Activated CD4-positive, alpha-beta T cell treated with anti-CD3 and anti-CD28 coated beads for 24 hours (primary cell): ENCODE data around the gene SH2B3.

Experiments used
- DNase-seq, 2 donors: peaks; one replicate each; pipeline ENCODE4 v3.0.0-alpha.2; 2020; ENCODE audit warnings: low read depth in 2 of 2

SH2B3 gene

DNA sequence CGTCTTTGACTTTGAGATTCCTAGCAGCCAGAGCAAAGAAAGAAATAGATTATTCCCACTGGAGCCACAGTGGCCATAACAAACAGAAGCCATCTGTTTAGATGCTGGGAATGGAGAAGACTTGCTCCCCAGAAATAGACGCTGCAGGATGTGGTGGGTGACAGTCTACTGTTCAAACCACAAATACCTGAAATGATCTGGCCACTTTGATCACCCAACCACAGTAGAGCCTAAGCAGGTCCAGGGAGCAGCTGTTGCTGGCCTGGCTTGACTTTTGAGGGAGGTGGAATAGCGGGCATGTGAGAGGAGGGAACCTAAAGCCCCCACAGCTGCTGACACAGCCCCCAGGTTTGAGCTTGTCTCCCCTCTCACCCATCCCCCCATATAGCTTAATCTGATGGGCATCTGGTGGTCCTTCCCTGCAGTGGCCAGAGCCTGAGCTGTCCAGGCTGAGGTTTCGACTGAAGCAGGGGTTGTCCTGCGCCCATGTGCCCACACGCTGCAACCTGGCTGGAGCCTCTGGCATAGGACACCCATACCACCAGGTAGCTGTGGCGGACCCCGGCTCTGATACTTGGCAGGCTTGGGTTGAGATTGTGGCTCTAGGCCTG, 38.7 kb downstream of the SH2B3 start:
- DNase-seq = no peak

DNA sequence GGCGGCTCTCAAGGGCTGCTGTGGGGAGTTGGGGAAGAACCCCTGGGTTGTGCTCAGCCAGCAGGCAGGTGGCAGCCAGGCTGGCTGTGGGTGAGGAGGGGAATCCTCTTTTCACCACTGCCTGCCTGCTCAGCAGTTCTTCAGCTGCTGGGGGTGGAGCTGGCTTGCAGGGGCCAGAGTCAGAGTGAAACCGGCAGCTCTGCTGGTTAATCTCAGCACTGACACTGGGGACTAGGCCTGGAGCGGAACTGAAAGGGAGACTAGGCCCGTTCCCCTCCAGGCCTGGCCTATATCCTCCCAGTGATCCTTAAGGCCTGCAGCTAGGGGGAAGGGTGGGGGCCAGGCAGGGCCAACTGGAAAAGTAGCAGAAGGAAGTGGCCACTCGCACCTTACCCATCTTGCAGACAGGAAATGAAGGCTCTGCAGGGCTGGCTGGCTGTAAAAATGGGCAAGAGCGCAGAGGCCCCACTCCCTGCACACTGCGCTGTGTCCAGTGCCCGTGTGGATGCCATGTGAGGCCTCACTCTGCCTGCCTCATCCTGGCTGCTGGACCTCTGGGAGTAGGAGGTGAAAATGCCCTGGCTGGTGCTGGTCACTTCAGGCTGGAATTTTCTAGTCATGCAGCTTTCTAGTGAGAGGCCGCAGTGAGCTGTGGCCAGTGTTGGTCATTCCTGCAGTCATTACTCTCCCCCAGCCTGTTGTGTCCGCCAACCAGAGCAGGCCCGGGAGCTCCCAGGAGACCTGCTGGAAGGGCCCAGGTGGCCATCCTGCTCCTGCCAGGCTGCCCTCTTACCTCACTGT, 39.4 kb downstream of the SH2B3 start:
- peak; percentile 75 to 79 for DNase-seq

DNA sequence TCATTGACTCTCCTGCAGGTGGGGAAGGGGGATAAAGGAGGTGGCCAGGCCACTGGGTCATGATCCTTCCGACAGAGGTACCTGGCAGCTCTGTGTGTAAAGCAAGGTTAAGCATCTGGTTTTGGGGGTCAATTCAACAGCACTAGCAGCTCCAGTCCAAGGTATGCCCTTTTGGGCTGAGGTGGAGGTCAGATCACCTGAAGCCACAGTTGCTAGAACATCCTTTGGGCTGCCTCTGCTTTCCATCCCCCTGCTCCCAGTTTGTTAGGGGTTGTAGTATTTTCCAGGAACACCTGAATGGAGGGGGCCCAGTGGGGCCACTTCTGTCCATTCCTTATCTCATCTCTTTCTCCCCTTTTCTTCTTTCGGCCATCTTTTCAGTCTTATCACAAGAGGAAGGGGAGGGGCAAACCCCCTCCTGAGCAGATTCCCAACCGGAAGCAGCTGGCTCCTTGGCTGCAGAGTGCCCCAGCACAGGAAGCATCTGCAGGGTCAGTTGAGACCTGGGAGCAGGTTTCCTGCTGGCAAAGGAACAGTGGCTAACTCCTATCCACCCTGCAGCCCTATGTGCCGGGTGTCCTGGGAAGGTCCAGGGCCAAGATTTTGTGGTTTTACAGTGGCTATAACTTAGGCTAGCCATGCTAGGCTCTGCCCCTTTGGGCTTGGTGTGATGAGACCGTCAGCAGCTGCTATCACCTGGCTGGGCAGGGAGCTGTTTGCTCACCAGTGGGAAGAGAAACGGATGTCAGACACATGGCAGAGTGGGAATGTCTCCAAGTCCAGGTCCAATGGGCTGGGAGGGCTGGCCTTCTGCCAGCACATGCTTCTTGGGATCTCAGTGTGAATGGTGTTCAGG, 40.2 kb downstream of the SH2B3 start:
- no peak for DNase-seq

DNA sequence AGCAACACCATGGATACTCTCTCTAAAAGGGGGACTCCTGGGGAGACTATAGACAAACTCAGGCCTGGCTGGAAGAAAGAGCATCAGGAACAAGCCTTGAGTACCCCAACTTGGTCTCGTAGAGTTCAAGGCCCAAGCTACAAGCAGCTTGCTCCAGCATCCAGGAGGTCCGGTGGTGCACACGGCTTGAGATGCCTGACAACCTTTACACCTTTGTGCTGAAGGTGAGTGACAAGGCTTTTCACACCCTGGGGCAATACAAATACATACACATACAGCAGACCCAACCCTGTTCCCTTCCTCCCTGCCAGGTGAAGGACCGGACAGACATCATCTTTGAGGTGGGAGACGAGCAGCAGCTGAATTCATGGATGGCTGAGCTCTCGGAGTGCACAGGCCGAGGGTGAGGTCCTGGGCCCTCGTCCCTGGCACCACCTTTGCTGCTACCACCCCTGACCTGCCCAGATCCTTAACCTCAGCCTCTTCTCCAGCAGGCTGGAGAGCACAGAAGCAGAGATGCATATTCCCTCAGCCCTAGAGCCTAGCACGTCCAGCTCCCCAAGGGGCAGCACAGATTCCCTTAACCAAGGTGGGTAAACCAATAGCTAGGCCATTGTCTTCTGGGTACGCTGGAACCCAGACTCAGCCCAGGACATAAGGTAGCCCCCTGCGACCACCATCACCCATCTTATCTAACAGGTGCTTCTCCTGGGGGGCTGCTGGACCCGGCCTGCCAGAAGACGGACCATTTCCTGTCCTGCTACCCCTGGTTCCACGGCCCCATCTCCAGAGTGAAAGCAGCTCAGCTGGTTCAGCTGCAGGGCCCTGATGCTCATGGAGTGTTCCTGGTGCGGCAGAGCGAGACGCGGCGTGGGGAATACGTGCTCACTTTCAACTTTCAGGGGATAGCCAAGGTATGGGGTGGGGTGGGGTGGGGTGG, 41.2 kb downstream of the SH2B3 start:
- DNase-seq = no peak

DNA sequence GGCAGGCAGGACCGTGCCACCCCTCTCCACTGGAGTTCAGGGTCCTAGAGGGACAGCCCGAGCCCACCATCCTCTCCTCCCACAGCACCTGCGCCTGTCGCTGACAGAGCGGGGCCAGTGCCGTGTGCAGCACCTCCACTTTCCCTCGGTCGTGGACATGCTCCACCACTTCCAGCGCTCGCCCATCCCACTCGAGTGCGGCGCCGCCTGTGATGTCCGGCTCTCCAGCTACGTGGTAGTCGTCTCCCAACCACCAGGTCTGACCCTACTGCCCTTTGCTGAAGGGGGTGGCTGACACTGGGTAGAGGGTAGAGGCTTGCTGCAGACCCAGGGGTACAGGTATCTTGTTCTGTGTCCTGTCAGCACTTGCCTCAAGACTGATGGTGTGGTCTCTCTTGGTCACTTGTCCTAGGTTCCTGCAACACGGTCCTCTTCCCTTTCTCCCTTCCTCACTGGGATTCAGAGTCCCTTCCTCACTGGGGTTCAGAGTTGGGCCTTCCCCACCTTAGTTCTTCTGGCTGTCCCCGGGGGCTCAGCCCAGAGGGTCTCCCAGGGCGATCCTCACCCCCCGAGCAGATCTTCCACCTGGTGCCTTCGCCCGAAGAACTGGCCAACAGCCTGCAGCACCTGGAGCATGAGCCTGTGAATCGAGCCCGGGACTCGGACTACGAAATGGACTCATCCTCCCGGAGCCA, 42.0 kb downstream of the SH2B3 start:
- DNase-seq = no peak

DNA sequence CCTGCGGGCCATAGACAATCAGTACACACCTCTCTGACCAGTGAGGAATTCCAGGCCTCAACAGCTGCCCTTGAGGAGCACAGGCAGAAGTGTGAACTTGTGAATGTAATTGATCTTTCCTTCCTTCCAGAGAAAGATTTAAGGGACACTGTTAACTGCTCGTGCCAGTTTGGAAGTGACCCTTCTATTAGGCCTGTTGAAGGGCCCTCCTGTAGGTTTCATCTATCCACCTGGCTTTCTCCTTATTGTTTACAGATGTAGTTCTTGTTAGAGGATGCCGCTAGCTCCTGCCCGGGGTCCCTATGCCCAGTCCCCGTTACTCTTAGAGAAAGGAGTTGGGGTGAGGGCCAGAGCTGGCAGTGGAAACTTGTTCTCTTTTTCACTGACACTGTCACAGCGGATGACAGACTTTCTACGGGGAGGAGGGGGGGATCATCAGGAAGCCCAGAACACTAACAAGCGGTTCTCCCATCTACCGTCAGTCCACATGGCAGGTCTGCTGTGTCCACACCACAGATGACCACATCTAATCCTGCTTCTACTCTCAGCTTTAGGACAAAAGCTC, 42.6 kb downstream of the SH2B3 start:
- DNase-seq = no peak

DNA sequence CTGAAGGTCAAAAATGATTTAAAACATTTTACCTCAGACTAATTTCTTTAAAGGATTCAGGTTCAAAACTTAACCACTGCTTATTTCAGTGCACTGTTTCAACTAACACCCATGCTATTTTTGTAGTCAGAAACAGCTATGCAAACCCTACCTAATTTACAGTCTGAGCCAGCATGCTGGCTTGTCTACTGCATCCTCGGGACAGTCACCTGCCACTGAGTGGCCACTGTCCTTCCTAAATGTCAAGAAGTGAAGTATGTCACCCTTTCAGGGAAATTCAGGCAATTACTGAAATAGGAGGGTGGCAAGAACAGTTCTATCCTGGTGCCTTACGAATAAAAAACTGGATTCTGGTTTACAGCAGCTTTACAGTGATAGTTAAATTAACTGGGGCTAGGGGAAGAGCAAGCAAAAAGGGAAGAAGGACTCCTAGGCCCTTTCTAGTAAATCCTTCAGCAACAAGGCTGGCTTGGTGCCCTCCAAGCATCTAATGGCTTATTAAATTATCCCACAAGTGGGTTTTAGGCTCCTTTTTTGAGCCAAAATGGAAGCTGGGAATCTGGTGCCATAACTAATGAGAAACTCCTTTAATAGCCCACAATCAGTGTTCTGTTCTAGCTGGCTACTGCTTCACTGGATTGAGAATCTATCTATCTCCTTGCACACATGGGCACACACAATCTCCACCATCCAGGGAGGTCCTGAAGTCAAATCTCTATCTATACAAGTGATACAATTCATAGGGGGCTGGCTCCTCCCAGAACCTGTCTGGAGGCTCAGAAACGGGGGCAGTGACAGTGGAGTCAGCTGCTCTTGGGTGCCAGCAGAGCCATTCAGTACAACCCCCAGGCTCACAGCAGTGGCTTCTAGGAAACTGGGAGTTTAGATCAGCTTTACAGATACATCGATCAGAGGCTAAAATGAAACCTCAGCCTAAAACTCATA, 43.4 kb downstream of the SH2B3 start:
- no peak for DNase-seq

DNA sequence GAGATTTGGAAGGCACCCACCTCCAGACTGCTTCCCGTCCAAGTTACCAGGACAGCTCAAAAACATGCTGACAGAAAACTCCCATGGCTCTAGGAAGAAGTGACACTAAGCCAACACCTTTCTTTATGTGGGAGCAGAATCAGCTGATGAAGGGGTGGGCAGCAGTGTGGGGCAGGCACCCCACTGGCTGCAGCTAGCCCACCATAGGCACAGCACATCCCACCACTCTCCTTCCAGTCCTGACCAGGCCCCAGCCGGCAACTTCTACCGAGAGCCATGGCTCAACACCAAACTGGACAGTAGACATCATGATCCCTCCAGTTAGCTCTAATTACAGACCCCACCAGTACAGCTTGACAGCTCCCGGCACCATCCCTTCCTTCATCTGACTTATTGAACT, 45.0 kb downstream of the SH2B3 start:
- no peak for DNase-seq

DNA sequence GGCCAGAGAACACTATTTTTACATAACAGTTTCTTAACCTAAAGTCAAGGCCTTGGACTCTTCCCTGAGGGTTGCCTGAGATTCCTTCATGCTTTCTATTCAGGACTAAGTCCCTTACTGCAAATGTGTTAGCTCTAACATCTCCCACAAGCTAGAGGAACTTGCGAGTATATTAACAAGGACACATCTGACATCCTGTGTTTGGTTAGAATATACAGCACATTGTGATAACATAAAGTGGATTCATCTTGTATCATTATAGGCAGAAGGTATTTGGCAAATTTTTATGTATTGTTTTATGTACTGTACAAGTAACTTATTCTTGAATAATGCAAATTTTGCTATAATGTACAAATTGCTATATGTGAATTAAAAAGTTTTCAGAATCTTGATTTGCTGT, 45.5 kb downstream of the SH2B3 start:
- no peak for DNase-seq

DNA sequence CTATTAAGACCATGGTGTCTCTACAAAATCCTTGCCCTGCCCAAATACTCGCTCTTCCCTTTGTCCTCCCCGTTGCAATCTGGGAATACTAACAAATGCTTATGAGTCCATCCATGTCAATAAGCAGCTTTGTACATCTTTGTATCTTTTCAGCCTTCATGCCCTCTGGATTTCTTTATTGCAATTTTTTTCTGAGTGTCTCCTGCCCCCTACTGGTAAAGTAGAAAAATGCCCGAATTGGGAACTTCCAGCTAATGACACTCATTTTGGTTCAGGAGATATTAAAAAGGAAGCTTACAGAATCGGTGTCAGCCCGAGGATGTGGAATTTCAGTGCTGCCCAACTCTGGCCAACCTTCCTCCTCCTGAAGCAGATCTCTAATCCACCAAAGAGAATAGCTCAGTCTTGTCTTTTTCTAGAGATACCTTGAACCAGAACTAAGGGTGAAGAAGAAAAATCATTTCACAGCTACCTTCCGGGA, 46.0 kb downstream of the SH2B3 start:
- DNase-seq = no peak

DNA sequence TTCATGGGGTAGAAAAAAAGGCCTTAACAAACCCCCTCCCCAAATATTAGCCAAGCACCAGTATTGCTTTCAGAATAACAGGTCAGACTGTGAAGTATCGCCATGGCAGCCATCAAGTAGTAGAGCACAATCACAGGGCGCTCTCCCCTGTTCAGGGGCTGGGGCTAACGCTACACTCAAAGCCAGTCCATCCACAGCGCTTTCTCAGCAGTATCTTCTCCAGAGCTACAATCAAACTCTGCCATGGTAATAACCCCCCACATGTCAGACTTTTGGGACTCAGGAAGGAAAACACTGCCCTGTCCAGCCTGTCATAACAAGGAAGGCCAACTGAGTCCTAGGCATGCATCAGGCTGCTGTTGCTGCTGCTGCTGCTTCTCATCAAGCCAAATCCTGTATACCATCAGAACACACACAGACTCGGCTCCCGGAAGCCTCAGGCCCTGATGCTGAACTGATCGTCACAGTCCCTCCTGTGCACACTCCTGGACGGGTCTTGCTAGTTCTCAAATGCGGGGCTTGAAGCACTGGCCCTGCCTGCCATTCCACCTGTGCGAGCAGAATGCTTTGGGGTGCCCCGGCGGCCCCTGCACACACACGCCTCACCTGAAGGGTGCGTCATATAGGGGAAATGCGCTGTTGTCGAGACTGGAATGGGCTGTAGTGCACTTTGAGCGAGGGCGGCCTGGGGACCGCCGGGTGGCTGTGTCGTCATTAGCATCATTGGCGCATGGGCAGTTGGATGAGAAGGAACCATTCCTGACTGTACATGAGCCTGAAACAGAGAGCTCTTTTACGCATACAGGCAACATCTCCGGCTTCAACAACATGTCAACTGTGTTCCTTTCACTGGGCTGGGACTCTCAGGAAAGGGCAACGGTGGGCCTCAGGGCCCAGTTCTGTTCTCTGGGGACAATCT, 47.6 kb downstream of the SH2B3 start:
- no peak for DNase-seq

DNA sequence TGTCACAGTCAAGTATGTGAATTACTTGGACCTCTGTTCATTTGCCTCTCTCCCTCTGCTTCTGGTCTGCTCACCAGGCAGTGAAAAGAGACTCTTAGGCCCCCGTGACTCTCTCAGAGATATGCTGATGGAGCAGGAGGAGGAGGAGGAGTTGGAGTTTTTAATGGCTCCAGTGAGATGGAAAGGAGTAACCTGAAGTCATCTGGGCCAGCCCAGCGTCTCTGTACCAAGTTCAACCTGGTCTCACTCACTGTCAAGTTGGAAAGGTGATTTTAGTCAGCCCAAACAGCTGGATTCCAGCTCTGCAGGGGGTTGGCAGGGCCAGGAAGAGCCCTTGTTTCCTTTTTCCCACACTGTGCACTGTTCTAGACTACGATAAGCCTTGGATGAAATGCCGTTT, 48.6 kb downstream of the SH2B3 start:
- DNase-seq = no peak

DNA sequence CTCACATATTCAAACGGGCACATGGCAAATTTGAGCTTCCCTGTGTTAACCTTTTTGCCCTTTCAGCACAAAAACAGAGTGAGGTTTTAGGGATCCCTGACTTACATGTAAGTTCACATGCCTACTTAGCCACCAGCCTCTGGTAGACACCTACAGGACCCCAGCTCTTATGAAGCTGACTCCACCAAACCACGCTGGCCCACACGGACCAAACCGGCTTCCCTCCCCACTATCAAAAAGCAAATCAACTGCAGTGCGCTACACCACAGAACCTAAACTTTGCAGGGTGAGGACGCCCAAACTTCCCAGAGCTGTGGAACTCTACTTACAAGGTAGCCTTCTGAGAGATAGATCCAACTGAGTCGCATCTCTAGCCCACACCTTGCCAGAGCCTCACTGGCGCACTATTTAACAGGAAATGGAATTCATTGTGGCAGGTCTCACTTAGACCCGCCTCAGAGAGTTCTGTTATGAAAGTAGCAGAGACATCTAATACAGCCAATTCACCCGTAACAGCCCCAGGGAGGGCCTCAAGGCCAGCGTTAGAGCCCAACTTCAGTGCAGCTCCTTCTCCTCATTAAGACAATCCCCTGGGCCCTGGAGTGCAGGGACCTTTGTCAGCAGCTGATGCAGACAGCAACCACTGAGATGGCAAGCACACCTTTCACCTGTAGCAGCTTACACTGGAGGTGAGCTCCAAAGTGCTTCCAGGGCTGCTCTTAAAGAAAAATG, 49.2 kb downstream of the SH2B3 start:
- DNase-seq = no peak

DNA sequence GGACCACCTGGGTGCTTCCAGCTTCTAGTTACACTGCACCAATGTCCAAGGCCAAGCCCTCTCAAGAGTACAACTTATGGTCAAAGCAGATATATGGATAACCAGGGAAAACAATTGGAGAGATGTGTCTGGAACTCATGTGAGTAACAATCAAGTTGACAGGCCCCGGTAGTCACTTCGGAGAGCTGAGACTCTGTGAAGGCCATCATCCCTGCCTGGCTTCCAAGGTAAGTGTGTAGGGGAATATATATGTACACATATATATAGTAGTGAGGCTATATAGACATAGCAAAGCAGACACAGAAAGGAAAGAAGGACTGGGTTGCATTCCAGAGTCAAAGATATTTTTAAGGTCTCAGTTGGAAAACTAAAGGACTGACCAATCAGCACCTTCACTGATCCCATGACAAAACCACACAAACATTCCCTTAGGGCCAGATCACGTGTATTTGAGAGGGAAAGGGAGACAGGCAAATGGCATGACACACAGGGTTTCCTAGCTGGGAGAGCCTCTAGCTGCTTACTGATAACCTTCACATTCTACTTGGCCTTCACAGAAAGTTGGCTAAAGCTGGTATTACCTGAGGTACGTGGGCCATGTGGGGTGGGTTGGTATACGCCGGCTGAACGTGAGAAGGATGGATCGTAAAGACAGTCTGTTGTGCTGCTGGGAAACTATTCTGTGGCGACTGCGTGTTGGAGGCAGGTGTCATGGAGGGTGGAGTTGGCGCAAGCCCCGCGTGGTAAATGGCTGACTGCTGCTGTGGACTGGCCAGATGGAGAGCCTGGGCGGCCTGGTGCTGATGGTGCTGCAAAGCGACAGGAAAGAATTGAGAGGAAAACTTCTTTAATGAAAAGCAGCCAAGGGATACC, 50.0 kb downstream of the SH2B3 start:
- no peak for DNase-seq

DNA sequence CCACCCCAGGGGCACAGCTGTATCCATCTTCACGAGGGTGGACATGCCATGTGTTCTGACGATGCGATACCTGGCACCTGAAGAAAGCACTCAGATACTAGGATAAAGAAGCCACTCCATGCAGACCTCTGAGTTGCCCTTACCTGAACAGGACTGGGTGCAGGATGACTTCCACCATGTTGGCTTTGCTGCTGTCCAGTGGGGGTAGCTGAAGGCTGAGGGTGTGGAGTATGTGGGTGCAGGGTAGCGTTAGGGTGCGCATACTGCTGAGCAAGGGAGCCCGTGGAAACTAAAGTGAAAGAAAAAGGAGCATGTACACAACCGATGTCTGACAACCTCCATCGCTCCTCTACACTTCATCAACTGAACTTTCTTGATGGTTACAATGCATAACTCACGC, 51.3 kb downstream of the SH2B3 start:
- DNase-seq = no peak

DNA sequence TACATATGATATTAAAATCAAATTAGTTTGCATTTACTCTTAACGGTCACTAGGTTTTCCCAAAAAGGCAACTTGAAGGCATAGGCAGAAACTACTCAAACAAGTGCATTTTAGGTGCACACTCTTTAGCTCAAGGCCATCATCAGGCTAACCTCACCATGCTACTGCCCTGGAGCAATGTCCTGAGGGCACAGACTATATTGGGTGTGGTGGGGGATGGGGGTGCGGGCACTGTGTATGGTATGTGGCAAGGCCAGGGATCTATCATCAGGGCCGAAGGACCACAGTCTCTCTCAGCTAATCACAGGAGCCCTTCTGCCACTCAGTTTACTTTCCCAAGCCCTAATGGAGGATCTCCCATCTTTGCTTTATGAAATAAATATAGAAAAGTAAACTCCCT, 51.9 kb downstream of the SH2B3 start:
- DNase-seq = no peak
